Measurements from ENCODE around the gene BCAS3. TPM values are rescaled to one million over a fixed set of nuclear protein-coding genes. Genes with fewer than 3 reads are reported as not detected.

The BCAS3 gene
- total RNA-seq, 2 experiments from 2014 or later = 5.1 to 6.9 TPM

DNA sequence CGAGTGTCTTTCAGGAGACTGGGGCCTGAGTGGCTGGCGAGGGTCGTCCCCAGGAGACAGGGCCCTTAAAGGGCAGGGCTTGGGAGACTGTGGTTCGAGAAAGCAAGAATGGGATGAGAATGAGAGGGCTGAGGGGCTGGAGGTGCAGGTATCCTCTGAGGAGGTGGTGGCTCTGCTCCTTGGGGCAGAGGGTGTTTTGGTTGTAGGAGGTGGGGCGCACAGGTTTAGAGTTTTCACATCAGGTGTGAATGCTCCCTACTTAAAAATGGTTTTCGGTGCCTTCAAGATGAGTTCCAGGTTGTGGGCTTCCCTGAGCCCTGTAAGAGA lies 430 bp downstream of the BCAS3 start:
- Mint-ChIP-seq H3K9me3 (peaks cover 3% of the 10 kb centered on the region), H3K36me3 (ENCODE audit: low read depth) (no peaks in the 10 kb centered on the region), H3K4me3 (peak overlapping the region; percentile 95), H3K27ac (peak overlapping the region; percentile 77), H3K4me1 (ENCODE audit: low read depth) (peaks cover 9% of the 10 kb centered on the region), H3K27me3 (no peaks in the 10 kb centered on the region)
- no peak for DNase-seq
- POLR2A ChIA-PET = interaction anchor here (1.5 to 1.7 kb wide), 2 partner anchors 9 to 78 kb away, joined by 3 to 8 read pairs; partner anchors contain the start of gene PPM1D
- TF ChIP-seq CTCF (IDR thresholded peaks at IDR 0.05) = no peak
- ATAC-seq = no peak
- intact Hi-C loops (cut with micrococcal nuclease) = no loop called here
- CTCF ChIA-PET = interaction anchor here (0.9 to 1.9 kb wide), 6 partner anchors 18 to 78 kb away, joined by 3 to 8 read pairs (median 4); partner anchors contain the start of gene PPM1D

GRCh38 chr17:60679287-60679686 lies 1.6 kb downstream of the BCAS3 start:
- CTCF ChIA-PET = no interaction called here
- ATAC-seq (no peak), DNase-seq (no peak)
- H3K9me3 Mint-ChIP-seq = peaks cover 3% of the 10 kb centered on the region
- no peaks in the 10 kb centered on the region for H3K27me3 Mint-ChIP-seq
- no peak for TF ChIP-seq CTCF (IDR thresholded peaks at IDR 0.05)
- H3K4me3 Mint-ChIP-seq = peak overlapping the region; percentile 41
- POLR2A ChIA-PET = interaction anchor here (0.8 kb wide), 2 partner anchors 10 to 12 kb away, joined by 3 read pairs; no protein-coding TSS in a partner anchor
- H3K4me1 Mint-ChIP-seq (ENCODE audit: low read depth) = peaks cover 9% of the 10 kb centered on the region
- intact Hi-C loops (cut with micrococcal nuclease) = no loop called here
- H3K27ac Mint-ChIP-seq = no peak overlapping the region
- no peaks in the 10 kb centered on the region for H3K36me3 Mint-ChIP-seq (ENCODE audit: low read depth)

- Mint-ChIP-seq H3K36me3 (ENCODE audit: low read depth) (no peaks in the 10 kb centered on the region), H3K4me3 (no peak overlapping the region), H3K9me3 (no peaks in the 10 kb centered on the region), H3K27me3 (no peaks in the 10 kb centered on the region), H3K4me1 (ENCODE audit: low read depth) (peaks cover 9% of the 10 kb centered on the region), H3K27ac (no peak overlapping the region)
- intact Hi-C loops (cut with micrococcal nuclease) = no loop called here
- ATAC-seq (no peak), DNase-seq (no peak)
- ChIA-PET CTCF (no interaction called here), POLR2A (no interaction called here)
- no peak for TF ChIP-seq CTCF (IDR thresholded peaks at IDR 0.05)
Observed at GRCh38 chr17:60680754-60681153, 3.1 kb downstream of the BCAS3 start.

GRCh38 chr17:60685437-60685836 lies 7.8 kb downstream of the BCAS3 start:
- H3K27me3 Mint-ChIP-seq = no peaks in the 10 kb centered on the region
- H3K4me1 Mint-ChIP-seq (ENCODE audit: low read depth) = no peaks in the 10 kb centered on the region
- no peak overlapping the region for H3K27ac Mint-ChIP-seq
- no peak overlapping the region for H3K4me3 Mint-ChIP-seq
- no peaks in the 10 kb centered on the region for H3K36me3 Mint-ChIP-seq (ENCODE audit: low read depth)
- H3K9me3 Mint-ChIP-seq = no peaks in the 10 kb centered on the region
- TF ChIP-seq CTCF (IDR thresholded peaks at IDR 0.05) = no peak
- intact Hi-C loops (cut with micrococcal nuclease) = no loop called here
- no peak for ATAC-seq
- ChIA-PET CTCF (interaction anchor here (0.6 kb wide), 1 partner anchor 26 kb away, joined by 4 read pairs; no protein-coding TSS in a partner anchor), POLR2A (no interaction called here)
- DNase-seq = no peak

GRCh38 chr17:60695960-60696359 lies 18.3 kb downstream of the BCAS3 start:
- no peaks in the 10 kb centered on the region for H3K27me3 Mint-ChIP-seq
- TF ChIP-seq CTCF (IDR thresholded peaks at IDR 0.05) = no peak
- no peak for DNase-seq
- H3K4me3 Mint-ChIP-seq = no peak overlapping the region
- no peaks in the 10 kb centered on the region for H3K9me3 Mint-ChIP-seq
- ChIA-PET POLR2A (interaction anchor here (0.6 kb wide), 1 partner anchor 276 kb away, joined by 4 read pairs; no protein-coding TSS in a partner anchor), CTCF (interaction anchor here (1.0 kb wide), 1 partner anchor 25 kb away, joined by 3 read pairs; no protein-coding TSS in a partner anchor)
- H3K4me1 Mint-ChIP-seq (ENCODE audit: low read depth) = no peaks in the 10 kb centered on the region
- ATAC-seq = no peak
- intact Hi-C loops (cut with micrococcal nuclease) = no loop called here
- no peaks in the 10 kb centered on the region for H3K36me3 Mint-ChIP-seq (ENCODE audit: low read depth)
- no peak overlapping the region for H3K27ac Mint-ChIP-seq

Data from activated CD8-positive, alpha-beta T cell treated with anti-CD3 and anti-CD28 coated beads for 36 hours (primary cell).